Naive thymus-derived CD4-positive, alpha-beta T cell (primary cell): ENCODE results near the gene HSD11B2. TPM values are rescaled to one million over a fixed set of nuclear protein-coding genes. Genes with fewer than 3 reads are reported as not detected.

ENCODE experiments used
- ATAC-seq: fragments of 150-1000 bp; cut with Tn5 transposase; 2 replicates; pipeline ENCODE4 v1.10.0; 2021; ENCODE audit warnings: mild to moderate bottlenecking, moderate library complexity
- CTCF ChIA-PET: fragments of 350-600 bp; sonication (Branson Sonifier 250); formaldehyde crosslinking; loops from one replicate; lab custom pipeline; 2021; ENCODE audit warnings: antibody characterized with exemption; lab: Charles Lee
- POLR2A ChIA-PET: fragments of 350-600 bp; sonication (Branson Sonifier 250); formaldehyde crosslinking; loops from one replicate; lab custom pipeline; 2021; ENCODE audit warnings: antibody characterized with exemption, inconsistent platforms; lab: Charles Lee
- DNase-seq, 9 donors: peaks; one replicate each; pipeline versions ENCODE4 v3.0.0 to v3.0.0-alpha.2; 2020 to 2022; ENCODE audit warnings: mixed read lengths in 1 of 9
- H3K27ac ChIP-seq: one replicate; pipeline ENCODE4 v1.7.0; 2013; ENCODE audit warnings: mild to moderate bottlenecking, low read depth, low read length, moderate library complexity
- H3K27me3 ChIP-seq, 2 donors: one replicate each; pipeline ENCODE4 v1.7.0; 2013; ENCODE audit warnings: low read length in 2 of 2, mild to moderate bottlenecking in 2 of 2, moderate library complexity in 2 of 2; ENCODE audit not compliant: control insufficient read depth in 2 of 2, insufficient read depth in 2 of 2
- H3K36me3 ChIP-seq, 3 experiments: 1 replicate in 2 of 3; 2 replicates in 1 of 3; pipeline ENCODE4 v1.7.0; 2013; ENCODE audit warnings: low read length in 3 of 3, mild to moderate bottlenecking in 3 of 3, moderate library complexity in 1 of 3; ENCODE audit not compliant: insufficient read depth in 3 of 3, control insufficient read depth in 2 of 3
- H3K4me1 ChIP-seq, 2 donors: one replicate each; pipeline ENCODE4 v1.7.0; 2013; ENCODE audit warnings: low read length in 2 of 2, mild to moderate bottlenecking in 2 of 2, moderate library complexity in 1 of 2; ENCODE audit not compliant: control insufficient read depth in 2 of 2, insufficient read depth in 2 of 2
- H3K4me3 ChIP-seq: 2 replicates; pipeline ENCODE4 v1.7.0; 2013; ENCODE audit warnings: mild to moderate bottlenecking, low read length
- H3K9me3 ChIP-seq, 3 experiments: 1 replicate in 2 of 3; 2 replicates in 1 of 3; pipeline ENCODE4 v1.7.0; 2013; ENCODE audit warnings: low read length in 3 of 3; ENCODE audit not compliant: control insufficient read depth in 2 of 3
- H3K27ac Mint-ChIP-seq, 9 donors: one replicate each; pipeline ENCODE4 v1.8.0; 2020 to 2022; ENCODE audit warnings: mixed read lengths in 9 of 9, mild to moderate bottlenecking in 8 of 9, moderate library complexity in 5 of 9, inconsistent platforms in 2 of 9
- H3K27me3 Mint-ChIP-seq, 5 donors: one replicate each; pipeline ENCODE4 v1.8.0; 2021 to 2022; ENCODE audit warnings: mixed read lengths in 5 of 5, mild to moderate bottlenecking in 1 of 5
- H3K36me3 Mint-ChIP-seq, 5 donors: one replicate each; pipeline ENCODE4 v1.8.0; 2020 to 2022; ENCODE audit warnings: mixed read lengths in 5 of 5, mild to moderate bottlenecking in 3 of 5, inconsistent platforms in 1 of 5
- H3K4me1 Mint-ChIP-seq, 7 donors: one replicate each; pipeline ENCODE4 v1.8.0; 2020 to 2022; ENCODE audit warnings: mixed read lengths in 7 of 7, mild to moderate bottlenecking in 3 of 7, inconsistent platforms in 1 of 7
- H3K4me3 Mint-ChIP-seq, 10 donors: one replicate each; pipeline ENCODE4 v1.8.0; 2020 to 2022; ENCODE audit warnings: mild to moderate bottlenecking in 10 of 10, mixed read lengths in 10 of 10, moderate library complexity in 6 of 10, inconsistent platforms in 2 of 10
- H3K9me3 Mint-ChIP-seq, 11 donors: one replicate each; pipeline ENCODE4 v1.8.0; 2020 to 2022; ENCODE audit warnings: mixed read lengths in 11 of 11, mild to moderate bottlenecking in 4 of 11, inconsistent platforms in 1 of 11, moderate library complexity in 1 of 11
- intact Hi-C, 2 donors: fragments of 100-400 bp; cut with micrococcal nuclease; formaldehyde crosslinking; loops; one replicate each; pipeline ENCODE4 v1.15.1; 2023
- polyA plus RNA-seq, 2 donors: library from polyadenylated mRNA; unstranded; fragments of 300-500 nt; fragmentation: Illumina TruSeq; gene quantifications; one replicate each; pipeline ENCODE4 v1.2.3, GENCODE V29; 2021
- total RNA-seq, 6 experiments: library from RNA in 5 of 6; stranded (reverse) in 5 of 6; gene quantifications; 1 replicate in 5 of 6; 2 replicates in 1 of 6; pipeline ENCODE4 v1.2.3 and lab custom pipeline; 2021 to 2026

The HSD11B2 gene
- total and polyA plus RNA-seq, 7 experiments from 2014 or later: 0.17 TPM; not detected in 6

GRCh38 chr16:67445126-67445426, 14.2 kb downstream of the HSD11B2 start:
- intact Hi-C loops: no loop called here
- ChIA-PET POLR2A (no interaction called here), CTCF (no interaction called here)
- H3K4me3 Mint-ChIP-seq: no peak overlapping the region
- H3K27me3 Mint-ChIP-seq: no peaks in the 10 kb centered on the region
- H3K4me1 ChIP-seq: no peaks in the 10 kb centered on the region
- H3K9me3 Mint-ChIP-seq: no peaks in the 10 kb centered on the region
- H3K27me3 ChIP-seq: no peaks in the 10 kb centered on the region
- no peak overlapping the region for H3K27ac ChIP-seq
- H3K4me1 Mint-ChIP-seq: peaks cover 0 to 6% (median 0%) of the 10 kb centered on the region in 7 donors
- H3K27ac Mint-ChIP-seq: no peak overlapping the region
- DNase-seq (no peak), ATAC-seq (no peak)
- no peak overlapping the region for H3K4me3 ChIP-seq
- H3K36me3 ChIP-seq: peaks cover 0 to 88% (median 0%) of the 10 kb centered on the region in 3 experiments
- peaks cover 0 to 16% (median 3%) of the 10 kb centered on the region in 5 donors for H3K36me3 Mint-ChIP-seq
- no peaks in the 10 kb centered on the region for H3K9me3 ChIP-seq

DNA sequence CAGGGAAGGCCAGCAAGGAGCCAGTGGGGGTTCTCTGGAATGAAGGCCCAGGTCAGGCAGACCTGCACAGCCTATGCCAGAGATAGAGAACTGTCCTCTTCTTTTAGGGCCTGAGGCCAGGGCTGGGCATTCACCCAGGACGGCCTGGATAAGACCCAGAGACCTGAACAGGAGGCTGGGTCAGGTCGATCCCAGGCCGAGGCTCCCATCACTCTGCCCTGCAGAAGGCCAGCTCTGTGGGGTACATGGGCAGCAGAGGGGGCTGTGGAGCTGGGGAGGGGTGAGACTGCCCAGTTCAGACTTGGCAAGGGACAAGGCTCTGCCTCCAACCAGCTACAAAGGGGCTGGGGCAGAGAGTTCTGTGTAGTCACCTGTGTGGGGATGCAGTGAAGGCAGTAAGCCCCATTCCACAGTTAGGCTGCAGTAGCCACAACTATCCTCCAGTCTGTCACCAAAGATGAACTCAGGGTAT, 14.6 kb downstream of the HSD11B2 start:
- H3K9me3 Mint-ChIP-seq: no peaks in the 10 kb centered on the region
- POLR2A ChIA-PET: no interaction called here
- H3K36me3 Mint-ChIP-seq: peaks cover 0 to 20% (median 7%) of the 10 kb centered on the region in 5 donors

DNA sequence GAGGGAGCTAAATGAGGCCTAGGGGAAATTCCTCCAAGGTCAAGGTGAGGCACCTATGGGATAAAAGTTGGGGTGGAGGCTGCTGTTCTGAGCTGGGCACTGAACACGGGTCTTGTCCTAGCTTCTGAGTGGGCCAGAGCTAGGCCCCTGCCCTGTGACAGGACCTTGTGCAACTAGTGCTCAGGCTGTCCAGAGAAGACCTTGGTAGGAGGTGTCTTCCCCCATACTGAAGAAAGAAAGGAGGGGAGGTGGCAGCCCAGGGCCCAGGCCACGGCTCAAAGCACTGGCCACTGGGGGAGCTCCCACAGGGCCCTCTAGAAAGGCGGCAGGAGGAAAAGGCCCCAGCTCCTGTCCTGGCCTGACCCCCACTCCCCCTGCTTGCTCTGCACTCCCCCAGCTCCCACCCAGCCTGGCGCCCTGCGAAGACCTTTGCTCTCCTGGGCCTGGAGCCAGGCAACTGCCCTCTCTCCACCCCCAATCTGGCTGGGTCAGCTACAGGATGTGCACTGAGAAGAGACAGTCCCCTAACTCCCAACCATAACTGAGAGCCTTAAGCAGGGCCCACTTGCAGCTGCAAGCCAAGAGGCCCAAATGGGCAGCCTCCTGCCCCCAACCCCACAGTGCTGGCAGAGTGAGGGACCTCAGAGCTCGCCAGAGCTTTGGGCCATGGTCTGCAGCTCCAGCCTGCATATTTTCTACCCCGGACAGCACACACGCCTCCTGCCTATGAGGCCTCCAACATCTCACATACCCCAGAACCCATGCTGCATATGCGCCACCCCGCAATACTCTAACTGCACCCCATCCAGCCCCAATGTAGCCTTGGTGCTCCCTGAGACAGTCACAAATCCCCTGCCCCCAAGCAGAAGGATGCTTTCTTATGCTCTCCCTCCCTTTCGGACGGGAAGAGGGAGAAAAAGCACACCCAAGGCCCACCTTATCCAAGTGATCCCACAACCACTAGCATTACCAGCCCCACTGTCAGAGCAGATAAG, 15.3 kb downstream of the HSD11B2 start:
- Mint-ChIP-seq H3K36me3 (peaks cover 0 to 26% (median 10%) of the 10 kb centered on the region in 5 donors), H3K9me3 (no peaks in the 10 kb centered on the region), H3K4me1 (peaks cover 0 to 9% (median 0%) of the 10 kb centered on the region in 7 donors), H3K27me3 (no peaks in the 10 kb centered on the region), H3K4me3 (no peak overlapping the region), H3K27ac (peak overlapping the region in 2 of 9 donors; percentile 30 to 54)
- Histone ChIP-seq H3K27me3 (no peaks in the 10 kb centered on the region), H3K4me3 (no peak overlapping the region), H3K36me3 (peaks cover 0 to 89% (median 0%) of the 10 kb centered on the region in 3 experiments), H3K9me3 (no peaks in the 10 kb centered on the region), H3K27ac (no peak overlapping the region), H3K4me1 (no peaks in the 10 kb centered on the region)
- DNase-seq (no peak), ATAC-seq (no peak)
- POLR2A ChIA-PET: no interaction called here
- CTCF ChIA-PET: interaction anchor here (0.6 kb wide), 1 partner anchor 217 kb away, joined by 3 read pairs; no protein-coding TSS in a partner anchor
- intact Hi-C loops: no loop called here

More for the DNA sequence above, 14.6 kb downstream of the HSD11B2 start:
- CTCF ChIA-PET: no interaction called here
- Histone ChIP-seq H3K9me3 (no peaks in the 10 kb centered on the region), H3K36me3 (peaks cover 0 to 88% (median 0%) of the 10 kb centered on the region in 3 experiments), H3K27me3 (no peaks in the 10 kb centered on the region), H3K4me1 (no peaks in the 10 kb centered on the region), H3K27ac (no peak overlapping the region), H3K4me3 (no peak overlapping the region)
- H3K4me3 Mint-ChIP-seq: no peak overlapping the region
- ATAC-seq: no peak
- no peak overlapping the region for H3K27ac Mint-ChIP-seq
- DNase-seq: no peak
- no peaks in the 10 kb centered on the region for H3K27me3 Mint-ChIP-seq
- intact Hi-C loops: no loop called here
- peaks cover 0 to 6% (median 0%) of the 10 kb centered on the region in 7 donors for H3K4me1 Mint-ChIP-seq

DNA sequence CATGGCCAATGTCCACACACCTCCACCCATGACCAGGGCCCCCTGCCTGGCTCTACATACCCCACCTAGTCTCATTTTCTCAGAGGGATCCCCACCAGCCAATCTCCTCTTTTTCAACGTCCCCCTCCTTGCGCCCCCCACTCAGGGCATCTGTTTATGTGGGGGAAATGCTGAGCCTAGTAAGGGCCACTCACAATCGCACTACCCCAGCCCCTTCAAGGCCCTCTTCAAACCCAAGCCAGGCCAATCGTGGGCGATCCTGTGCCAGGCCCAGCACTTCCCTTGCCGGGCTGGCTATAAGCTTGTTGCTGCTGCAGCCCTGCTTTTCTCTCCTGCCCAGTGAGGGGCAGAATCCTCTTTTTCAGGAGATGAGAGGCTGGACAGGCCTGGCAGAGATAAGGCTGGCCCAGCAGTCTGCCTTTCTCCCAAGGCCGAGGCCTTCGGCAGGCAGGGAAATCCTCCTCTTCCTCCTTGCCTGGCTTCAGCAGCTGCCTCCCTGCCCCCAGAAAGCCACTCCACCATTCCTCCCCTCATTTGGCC, 16.1 kb downstream of the HSD11B2 start:
- ChIA-PET CTCF (interaction anchor here (0.6 kb wide), 2 partner anchors 166 to 218 kb away, joined by 3 read pairs; no protein-coding TSS in a partner anchor), POLR2A (no interaction called here)
- no peak overlapping the region for H3K27ac ChIP-seq
- H3K4me3 ChIP-seq: no peak overlapping the region
- H3K27me3 ChIP-seq: no peaks in the 10 kb centered on the region
- peaks cover 0 to 10% (median 0%) of the 10 kb centered on the region in 7 donors for H3K4me1 Mint-ChIP-seq
- ATAC-seq (no peak), DNase-seq (no peak)
- no peaks in the 10 kb centered on the region for H3K4me1 ChIP-seq
- peaks cover 0 to 28% (median 7%) of the 10 kb centered on the region in 5 donors for H3K36me3 Mint-ChIP-seq
- H3K9me3 Mint-ChIP-seq: no peaks in the 10 kb centered on the region
- intact Hi-C loops: no loop called here
- H3K36me3 ChIP-seq: peaks cover 0 to 90% (median 0%) of the 10 kb centered on the region in 3 experiments
- H3K4me3 Mint-ChIP-seq: no peak overlapping the region
- H3K27me3 Mint-ChIP-seq: no peaks in the 10 kb centered on the region
- H3K9me3 ChIP-seq: no peaks in the 10 kb centered on the region
- H3K27ac Mint-ChIP-seq: peak overlapping the region in 1 of 9 donors; percentile 54

GRCh38 chr16:67447508-67448076, 16.7 kb downstream of the HSD11B2 start:
- CTCF ChIA-PET: interaction anchor here (0.6 kb wide), 1 partner anchor 167 kb away, joined by 3 read pairs; no protein-coding TSS in a partner anchor
- Histone ChIP-seq H3K9me3 (no peaks in the 10 kb centered on the region), H3K27ac (no peak overlapping the region), H3K4me3 (no peak overlapping the region), H3K36me3 (peaks cover 0 to 90% (median 0%) of the 10 kb centered on the region in 3 experiments), H3K27me3 (no peaks in the 10 kb centered on the region), H3K4me1 (no peaks in the 10 kb centered on the region)
- peak in 8 of 9 donors; percentile 9 to 77 (median 28) for DNase-seq
- ATAC-seq: peak; percentile 76
- POLR2A ChIA-PET: no interaction called here
- no peaks in the 10 kb centered on the region for H3K27me3 Mint-ChIP-seq
- H3K27ac Mint-ChIP-seq: no peak overlapping the region
- intact Hi-C loops: no loop called here
- no peak overlapping the region for H3K4me3 Mint-ChIP-seq
- peaks cover 0 to 28% (median 7%) of the 10 kb centered on the region in 5 donors for H3K36me3 Mint-ChIP-seq
- H3K9me3 Mint-ChIP-seq: no peaks in the 10 kb centered on the region
- H3K4me1 Mint-ChIP-seq: peaks cover 0 to 10% (median 0%) of the 10 kb centered on the region in 7 donors

GRCh38 chr16:67448580-67448979, 17.7 kb downstream of the HSD11B2 start:
- no peaks in the 10 kb centered on the region for H3K9me3 ChIP-seq
- Mint-ChIP-seq H3K4me3 (no peak overlapping the region), H3K4me1 (peaks cover 0 to 10% (median 4%) of the 10 kb centered on the region in 7 donors), H3K36me3 (peaks cover 2 to 28% (median 7%) of the 10 kb centered on the region in 5 donors), H3K27me3 (no peaks in the 10 kb centered on the region), H3K9me3 (no peaks in the 10 kb centered on the region), H3K27ac (no peak overlapping the region)
- intact Hi-C loops: no loop called here
- no peaks in the 10 kb centered on the region for H3K27me3 ChIP-seq
- ChIA-PET CTCF (interaction anchor here (0.6 kb wide), 1 partner anchor 15 kb away, joined by 3 read pairs; no protein-coding TSS in a partner anchor), POLR2A (no interaction called here)
- DNase-seq: no peak
- H3K27ac ChIP-seq: no peak overlapping the region
- peaks cover 0 to 90% (median 0%) of the 10 kb centered on the region in 3 experiments for H3K36me3 ChIP-seq
- no peaks in the 10 kb centered on the region for H3K4me1 ChIP-seq
- H3K4me3 ChIP-seq: no peak overlapping the region
- no peak for ATAC-seq
